Ishikawa (cell line): Measurements from ENCODE around the gene SLC17A7.

Source experiments
- CEBPB ChIP-seq: IDR thresholded peaks from 2 replicates; pipeline ENCODE4 v1.6.1; 2012
- CREB1 ChIP-seq: IDR thresholded peaks from 2 replicates; pipeline ENCODE4 v1.6.1; 2012; ENCODE audit warnings: low read depth
- FOXM1 ChIP-seq: IDR thresholded peaks from 2 replicates; pipeline ENCODE4 v1.6.1; 2012; ENCODE audit warnings: low read depth, borderline replicate concordance
- RAD21 ChIP-seq: IDR thresholded peaks from 2 replicates; pipeline ENCODE4 v1.6.1; 2012; ENCODE audit warnings: low read depth
- TAF1 ChIP-seq: IDR thresholded peaks from 2 replicates; pipeline ENCODE4 v1.6.1; 2012; ENCODE audit warnings: low read depth, mild to moderate bottlenecking
- TEAD4 ChIP-seq: IDR thresholded peaks from 2 replicates; pipeline ENCODE4 v1.6.1; 2012
- TF ChIP-seq, protein P1 (sequence below): IDR thresholded peaks from 2 replicates; pipeline ENCODE4 v1.6.1; 2012
- TF ChIP-seq, protein P2 (sequence below): IDR thresholded peaks from 2 replicates; pipeline ENCODE4 v1.6.1; 2012; ENCODE audit warnings: low read depth, mild to moderate bottlenecking

DNA sequence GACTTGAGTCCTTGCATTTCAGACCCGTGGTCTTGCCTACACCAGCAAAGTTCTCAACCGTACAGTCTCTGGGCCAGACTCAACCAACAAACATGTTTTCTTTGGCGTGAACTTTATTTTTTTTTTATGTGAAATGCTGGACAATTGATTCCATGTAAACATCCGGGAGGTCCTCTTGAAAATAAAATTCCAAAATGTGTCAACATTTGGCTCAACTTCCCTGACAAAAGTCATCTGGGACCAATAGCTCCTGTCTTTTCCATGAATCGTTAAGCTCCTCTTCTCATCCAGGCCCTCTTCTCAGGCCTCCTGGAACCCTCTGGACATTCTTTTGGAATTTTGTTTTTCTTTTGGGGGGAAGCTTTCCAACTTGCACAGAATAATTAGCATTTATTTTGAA, 14.4 kb upstream of the SLC17A7 start:
- TF ChIP-seq FOXM1 (no peak), CREB1 (no peak), TAF1 (no peak), TEAD4 (no peak), RAD21 (no peak), CEBPB (no peak)
- TF ChIP-seq, protein P1, sequence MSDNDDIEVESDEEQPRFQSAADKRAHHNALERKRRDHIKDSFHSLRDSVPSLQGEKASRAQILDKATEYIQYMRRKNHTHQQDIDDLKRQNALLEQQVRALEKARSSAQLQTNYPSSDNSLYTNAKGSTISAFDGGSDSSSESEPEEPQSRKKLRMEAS: no peak
- TF ChIP-seq, protein P2, sequence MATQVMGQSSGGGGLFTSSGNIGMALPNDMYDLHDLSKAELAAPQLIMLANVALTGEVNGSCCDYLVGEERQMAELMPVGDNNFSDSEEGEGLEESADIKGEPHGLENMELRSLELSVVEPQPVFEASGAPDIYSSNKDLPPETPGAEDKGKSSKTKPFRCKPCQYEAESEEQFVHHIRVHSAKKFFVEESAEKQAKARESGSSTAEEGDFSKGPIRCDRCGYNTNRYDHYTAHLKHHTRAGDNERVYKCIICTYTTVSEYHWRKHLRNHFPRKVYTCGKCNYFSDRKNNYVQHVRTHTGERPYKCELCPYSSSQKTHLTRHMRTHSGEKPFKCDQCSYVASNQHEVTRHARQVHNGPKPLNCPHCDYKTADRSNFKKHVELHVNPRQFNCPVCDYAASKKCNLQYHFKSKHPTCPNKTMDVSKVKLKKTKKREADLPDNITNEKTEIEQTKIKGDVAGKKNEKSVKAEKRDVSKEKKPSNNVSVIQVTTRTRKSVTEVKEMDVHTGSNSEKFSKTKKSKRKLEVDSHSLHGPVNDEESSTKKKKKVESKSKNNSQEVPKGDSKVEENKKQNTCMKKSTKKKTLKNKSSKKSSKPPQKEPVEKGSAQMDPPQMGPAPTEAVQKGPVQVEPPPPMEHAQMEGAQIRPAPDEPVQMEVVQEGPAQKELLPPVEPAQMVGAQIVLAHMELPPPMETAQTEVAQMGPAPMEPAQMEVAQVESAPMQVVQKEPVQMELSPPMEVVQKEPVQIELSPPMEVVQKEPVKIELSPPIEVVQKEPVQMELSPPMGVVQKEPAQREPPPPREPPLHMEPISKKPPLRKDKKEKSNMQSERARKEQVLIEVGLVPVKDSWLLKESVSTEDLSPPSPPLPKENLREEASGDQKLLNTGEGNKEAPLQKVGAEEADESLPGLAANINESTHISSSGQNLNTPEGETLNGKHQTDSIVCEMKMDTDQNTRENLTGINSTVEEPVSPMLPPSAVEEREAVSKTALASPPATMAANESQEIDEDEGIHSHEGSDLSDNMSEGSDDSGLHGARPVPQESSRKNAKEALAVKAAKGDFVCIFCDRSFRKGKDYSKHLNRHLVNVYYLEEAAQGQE: no peak
